Activated naive CD4-positive, alpha-beta T cell treated with anti-CD3 and anti-CD28 coated beads, Interleukin-2, amount 50 U/mL, for 24 hours (primary cell): Measurements from ENCODE around the gene MCEMP1.

Source experiments
- H3K27ac Mint-ChIP-seq: one replicate; pipeline ENCODE4 v1.8.0; 2021; ENCODE audit warnings: mild to moderate bottlenecking, mixed read lengths
- H3K27me3 Mint-ChIP-seq: one replicate; pipeline ENCODE4 v1.8.0; 2021; ENCODE audit warnings: mixed read lengths
- H3K36me3 Mint-ChIP-seq: one replicate; pipeline ENCODE4 v1.8.0; 2021; ENCODE audit warnings: mixed read lengths
- H3K4me1 Mint-ChIP-seq: one replicate; pipeline ENCODE4 v1.8.0; 2021; ENCODE audit warnings: mixed read lengths
- H3K4me3 Mint-ChIP-seq: one replicate; pipeline ENCODE4 v1.8.0; 2021; ENCODE audit warnings: mild to moderate bottlenecking, mixed read lengths
- H3K9me3 Mint-ChIP-seq: one replicate; pipeline ENCODE4 v1.8.0; 2021; ENCODE audit warnings: mixed read lengths

MCEMP1 gene

DNA sequence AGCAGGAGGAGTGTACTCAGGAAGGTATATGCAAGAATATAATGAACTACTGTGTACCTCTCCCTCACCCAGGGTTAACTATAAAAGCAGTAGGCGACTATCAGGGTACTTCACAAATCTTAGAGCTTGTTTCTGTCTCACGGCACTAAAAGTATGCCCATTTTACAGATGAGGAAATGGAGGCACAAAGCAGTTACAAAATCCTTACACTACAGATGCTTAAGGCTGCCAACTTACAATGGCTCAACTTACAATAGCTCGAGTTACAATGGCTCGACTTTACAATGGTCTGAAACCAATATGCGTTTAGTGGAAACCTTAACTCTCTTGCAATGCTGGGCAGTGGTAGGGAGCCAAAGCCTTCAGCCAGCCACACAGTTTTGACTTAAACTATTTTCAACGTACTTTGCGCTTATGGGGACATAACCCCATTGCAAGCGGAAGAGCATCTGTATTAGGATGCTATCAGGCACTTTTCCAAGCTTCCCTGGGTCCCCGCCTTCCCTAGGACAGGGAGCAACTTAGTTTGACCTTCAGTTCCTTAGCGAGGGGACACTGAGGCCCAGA lies 20.9 kb downstream of the MCEMP1 start:
- no peak overlapping the region for H3K4me3 Mint-ChIP-seq
- no peak overlapping the region for H3K27ac Mint-ChIP-seq
- H3K36me3 Mint-ChIP-seq = no peaks in the 10 kb centered on the region
- H3K4me1 Mint-ChIP-seq = peaks cover 21% of the 10 kb centered on the region
- H3K9me3 Mint-ChIP-seq = no peaks in the 10 kb centered on the region
- H3K27me3 Mint-ChIP-seq = no peaks in the 10 kb centered on the region

DNA sequence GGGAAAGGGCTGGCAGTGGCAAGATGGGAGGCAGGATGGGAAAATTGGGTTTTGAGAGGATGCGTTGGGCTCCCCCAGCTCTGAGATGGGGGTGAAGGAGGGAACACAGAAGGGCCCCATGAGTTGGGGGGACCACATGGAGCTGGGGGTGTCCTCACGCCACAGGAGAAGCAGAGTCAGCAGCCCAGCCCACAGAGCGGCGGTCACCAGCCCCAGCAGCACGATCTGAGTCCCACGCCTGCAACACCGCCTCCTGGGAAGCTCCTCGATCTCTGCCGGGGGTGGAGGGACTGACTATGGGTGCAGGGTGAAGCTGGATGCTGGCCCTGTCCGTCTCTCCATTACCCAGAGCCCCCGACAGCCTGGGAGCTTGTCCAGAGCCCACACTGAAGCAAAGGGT lies 21.7 kb downstream of the MCEMP1 start:
- Mint-ChIP-seq H3K27me3 (no peaks in the 10 kb centered on the region), H3K27ac (no peak overlapping the region), H3K9me3 (no peaks in the 10 kb centered on the region), H3K4me1 (peaks cover 25% of the 10 kb centered on the region), H3K36me3 (no peaks in the 10 kb centered on the region), H3K4me3 (no peak overlapping the region)

DNA sequence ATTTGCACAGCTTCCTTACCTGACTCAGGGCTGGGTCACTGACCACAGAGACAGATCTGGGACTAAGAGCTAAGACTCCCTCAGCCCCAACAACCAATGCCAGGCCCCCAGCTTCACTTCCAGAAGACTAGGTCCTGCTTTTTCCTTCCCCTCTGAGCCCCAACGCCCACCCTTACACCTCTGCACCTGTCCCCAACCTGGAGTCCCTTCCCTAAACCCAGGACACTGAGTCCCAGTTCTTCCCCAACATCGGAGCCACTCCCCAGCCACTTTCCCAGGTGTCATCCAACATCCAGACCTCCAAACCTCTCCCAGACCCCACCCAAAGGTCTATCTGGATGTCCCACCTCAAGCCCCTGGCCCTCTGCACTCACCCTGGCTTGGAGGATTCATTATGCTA lies 22.1 kb downstream of the MCEMP1 start:
- H3K27ac Mint-ChIP-seq = peak overlapping the region; percentile 31
- no peaks in the 10 kb centered on the region for H3K9me3 Mint-ChIP-seq
- H3K4me1 Mint-ChIP-seq = peaks cover 29% of the 10 kb centered on the region
- H3K36me3 Mint-ChIP-seq = no peaks in the 10 kb centered on the region
- H3K27me3 Mint-ChIP-seq = no peaks in the 10 kb centered on the region
- no peak overlapping the region for H3K4me3 Mint-ChIP-seq

DNA sequence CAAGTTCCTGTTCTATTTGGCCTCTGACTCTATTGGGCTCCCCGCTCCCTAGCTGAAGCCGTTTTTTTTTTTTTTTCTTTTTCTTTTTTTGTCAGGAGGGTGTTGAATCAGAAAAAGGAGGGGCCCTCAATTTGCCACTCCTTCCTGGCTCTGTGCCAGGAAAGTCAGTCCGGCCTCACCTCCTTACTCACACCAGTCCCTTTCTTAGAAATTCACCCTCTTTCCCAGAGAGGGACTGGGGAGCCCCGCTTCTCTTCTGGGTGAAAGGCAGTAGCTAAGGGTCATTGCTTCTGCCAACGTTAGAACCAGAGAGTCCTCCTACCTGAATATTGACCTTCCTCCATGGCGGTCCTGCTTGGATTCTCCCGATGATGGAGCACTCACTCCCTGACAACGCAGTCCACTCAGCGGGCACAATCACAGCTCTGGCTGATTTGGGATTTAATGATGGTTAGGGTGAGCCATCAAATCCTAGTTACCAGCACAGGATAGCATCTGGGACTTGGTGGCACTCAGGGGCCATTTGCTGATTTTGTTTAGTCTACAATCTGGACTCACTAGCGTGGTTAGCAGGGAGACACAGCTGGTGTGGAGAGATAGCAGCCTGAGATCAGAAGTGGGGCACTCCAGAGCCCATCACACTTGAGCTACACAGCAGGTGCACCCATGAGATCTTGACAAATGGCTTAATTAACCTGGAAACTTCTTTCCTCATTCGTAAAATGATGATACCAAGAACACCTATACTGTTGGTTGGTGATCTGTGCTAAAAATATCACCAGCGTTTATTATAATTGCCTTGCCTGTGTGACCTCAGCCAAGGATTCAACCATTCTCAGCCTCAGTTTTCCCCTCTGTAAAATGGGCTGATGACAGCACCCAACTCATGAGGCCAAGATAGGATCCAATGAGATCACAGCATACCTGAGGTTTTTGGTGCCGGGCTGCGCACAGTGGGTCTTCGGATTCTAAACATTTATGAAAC lies 22.8 kb downstream of the MCEMP1 start:
- Mint-ChIP-seq H3K4me1 (peaks cover 36% of the 10 kb centered on the region), H3K36me3 (no peaks in the 10 kb centered on the region), H3K4me3 (no peak overlapping the region), H3K27me3 (no peaks in the 10 kb centered on the region), H3K9me3 (no peaks in the 10 kb centered on the region), H3K27ac (peak overlapping the region; percentile 31)

DNA sequence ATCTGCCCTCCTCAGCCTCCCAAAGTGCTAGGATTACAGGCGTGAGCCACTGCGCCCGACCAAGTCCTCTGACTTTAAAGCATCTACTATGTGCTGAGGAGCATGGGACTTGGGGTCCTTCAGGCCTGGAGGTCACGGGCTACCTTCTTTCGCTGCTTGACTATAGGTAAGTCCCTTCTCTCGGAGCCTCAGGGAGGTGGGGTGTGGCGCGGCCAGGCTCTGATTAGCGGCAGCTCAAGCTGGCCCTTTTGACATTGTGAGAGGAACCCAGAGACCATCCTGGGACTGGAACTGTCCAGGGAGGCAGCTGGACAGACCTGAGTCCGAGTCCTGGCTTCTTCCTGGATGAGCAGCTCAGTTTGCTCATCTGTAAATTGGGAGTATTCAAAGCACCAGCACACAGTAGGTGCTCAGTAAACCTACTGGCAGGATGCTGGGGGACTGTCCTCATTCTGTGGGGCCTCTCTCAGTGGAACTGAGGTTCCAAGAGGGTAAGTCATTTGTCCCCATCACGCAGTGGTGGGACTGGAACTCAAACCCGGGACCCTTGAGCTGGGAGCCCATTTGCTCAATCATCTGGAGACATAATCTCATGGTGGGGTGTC lies 24.3 kb downstream of the MCEMP1 start:
- H3K27ac Mint-ChIP-seq = no peak overlapping the region
- H3K4me3 Mint-ChIP-seq = no peak overlapping the region
- H3K27me3 Mint-ChIP-seq = no peaks in the 10 kb centered on the region
- no peaks in the 10 kb centered on the region for H3K36me3 Mint-ChIP-seq
- peaks cover 51% of the 10 kb centered on the region for H3K4me1 Mint-ChIP-seq
- no peaks in the 10 kb centered on the region for H3K9me3 Mint-ChIP-seq

DNA sequence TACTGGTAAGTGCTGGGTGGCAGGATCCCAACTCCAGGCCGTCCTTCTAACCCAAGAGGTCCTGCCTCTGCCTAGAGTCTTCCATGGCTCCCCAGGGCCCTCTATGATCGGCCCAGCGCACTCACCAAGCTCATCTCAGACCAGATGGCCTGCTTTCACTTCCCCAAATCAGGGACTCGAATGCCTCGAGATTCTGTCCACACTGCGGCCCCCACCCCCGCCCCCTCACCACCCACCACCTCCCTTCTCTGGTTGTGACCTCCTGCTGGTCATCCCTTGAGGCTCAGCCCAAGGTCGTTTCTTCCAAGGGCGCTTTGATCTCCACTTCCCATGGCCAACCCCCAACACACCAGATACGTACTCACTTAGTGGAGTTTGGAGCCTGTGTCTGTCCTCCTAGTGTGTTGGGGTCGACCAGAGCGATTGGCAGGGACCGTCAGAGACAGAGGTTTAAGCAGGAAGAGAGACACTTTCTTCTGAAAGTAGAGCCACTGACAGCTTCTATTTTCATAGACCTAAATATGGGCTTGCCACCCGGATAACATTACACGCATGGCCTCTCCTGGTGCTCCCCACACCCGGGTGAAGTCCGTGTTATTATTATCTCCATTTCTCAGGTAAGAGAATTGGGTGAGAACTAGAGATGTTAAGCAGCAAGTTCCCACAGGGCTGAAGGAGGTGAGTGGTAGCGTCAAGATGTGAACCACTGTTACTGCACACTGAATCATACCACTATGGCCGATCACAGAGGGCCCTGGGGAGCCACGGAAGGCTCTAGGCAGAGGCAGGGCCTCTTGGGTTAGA lies 25.0 kb downstream of the MCEMP1 start, which contains the start of gene FCER2:
FCER2 (minus strand) TSS at position 478 of the 804 bp plus-strand sequence. CDS start 2,371 bp downstream, outside the sequence.
- Mint-ChIP-seq H3K27me3 (no peaks in the 10 kb centered on the region), H3K4me1 (peaks cover 58% of the 10 kb centered on the region), H3K36me3 (no peaks in the 10 kb centered on the region), H3K27ac (peak within 1 kb of the TSS; percentile 52), H3K9me3 (no peaks in the 10 kb centered on the region), H3K4me3 (no peak within 1 kb of the TSS)

DNA sequence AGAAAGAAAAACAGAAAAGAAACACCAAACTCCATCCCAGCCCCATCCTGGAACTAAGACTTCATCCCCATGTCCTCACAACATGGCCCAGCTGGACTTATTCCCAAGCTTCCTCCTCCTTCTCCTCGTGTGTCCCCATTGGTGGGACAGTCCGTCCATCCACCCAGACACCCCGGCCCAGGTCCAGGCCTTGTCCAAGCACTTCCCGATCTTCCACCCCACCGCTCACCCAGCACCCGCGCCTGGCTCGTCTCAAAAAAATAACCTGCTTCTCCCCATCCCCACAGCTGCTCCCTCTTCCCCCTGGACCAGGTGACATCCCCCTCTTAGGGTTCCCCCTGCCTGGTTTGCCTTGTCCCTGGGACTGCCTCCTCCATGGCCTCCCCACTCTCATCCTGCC lies 26.4 kb downstream of the MCEMP1 start:
- H3K27ac Mint-ChIP-seq = no peak overlapping the region
- H3K9me3 Mint-ChIP-seq = no peaks in the 10 kb centered on the region
- H3K36me3 Mint-ChIP-seq = no peaks in the 10 kb centered on the region
- no peaks in the 10 kb centered on the region for H3K27me3 Mint-ChIP-seq
- no peak overlapping the region for H3K4me3 Mint-ChIP-seq
- H3K4me1 Mint-ChIP-seq = peaks cover 63% of the 10 kb centered on the region

DNA sequence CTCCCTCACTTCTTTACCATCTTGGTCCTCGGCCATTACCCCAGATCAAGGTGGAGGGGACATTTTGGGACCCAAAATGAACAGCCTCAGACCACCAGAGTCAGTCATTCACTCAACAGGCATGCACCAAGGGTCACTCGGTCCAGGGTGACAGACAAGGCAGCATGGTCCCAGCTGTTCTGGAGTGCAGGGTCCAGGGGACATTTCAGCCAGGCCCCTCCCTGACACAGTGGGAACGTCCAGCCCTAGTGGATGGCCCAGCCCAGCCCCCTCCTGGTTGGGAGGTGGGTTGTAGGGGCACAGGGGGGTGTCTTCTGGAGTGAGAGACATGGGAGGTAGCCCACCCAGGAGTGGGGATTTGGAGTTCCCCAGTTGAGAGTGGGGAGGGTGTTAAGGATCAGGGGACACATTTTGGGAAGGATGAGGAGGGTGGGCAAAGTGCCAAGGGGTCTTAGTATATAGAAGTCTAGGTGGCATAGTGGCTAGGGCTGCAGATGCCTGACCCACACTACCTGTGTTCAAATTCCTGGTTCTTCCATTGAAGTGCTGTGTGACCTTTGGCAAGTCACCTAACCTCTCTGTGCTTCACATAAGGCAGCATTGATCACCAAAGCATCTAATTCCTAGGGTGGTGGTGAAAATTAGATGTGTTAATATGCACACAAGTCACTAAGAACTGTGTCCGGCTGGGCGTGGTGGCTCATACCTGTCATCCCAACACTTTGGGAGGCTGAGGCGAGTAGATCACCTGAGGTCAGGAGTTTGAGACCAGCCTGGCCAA lies 27.6 kb downstream of the MCEMP1 start:
- Mint-ChIP-seq H3K9me3 (no peaks in the 10 kb centered on the region), H3K4me1 (peaks cover 64% of the 10 kb centered on the region), H3K27ac (peak overlapping the region; percentile 59), H3K27me3 (no peaks in the 10 kb centered on the region), H3K36me3 (no peaks in the 10 kb centered on the region), H3K4me3 (no peak overlapping the region)

DNA sequence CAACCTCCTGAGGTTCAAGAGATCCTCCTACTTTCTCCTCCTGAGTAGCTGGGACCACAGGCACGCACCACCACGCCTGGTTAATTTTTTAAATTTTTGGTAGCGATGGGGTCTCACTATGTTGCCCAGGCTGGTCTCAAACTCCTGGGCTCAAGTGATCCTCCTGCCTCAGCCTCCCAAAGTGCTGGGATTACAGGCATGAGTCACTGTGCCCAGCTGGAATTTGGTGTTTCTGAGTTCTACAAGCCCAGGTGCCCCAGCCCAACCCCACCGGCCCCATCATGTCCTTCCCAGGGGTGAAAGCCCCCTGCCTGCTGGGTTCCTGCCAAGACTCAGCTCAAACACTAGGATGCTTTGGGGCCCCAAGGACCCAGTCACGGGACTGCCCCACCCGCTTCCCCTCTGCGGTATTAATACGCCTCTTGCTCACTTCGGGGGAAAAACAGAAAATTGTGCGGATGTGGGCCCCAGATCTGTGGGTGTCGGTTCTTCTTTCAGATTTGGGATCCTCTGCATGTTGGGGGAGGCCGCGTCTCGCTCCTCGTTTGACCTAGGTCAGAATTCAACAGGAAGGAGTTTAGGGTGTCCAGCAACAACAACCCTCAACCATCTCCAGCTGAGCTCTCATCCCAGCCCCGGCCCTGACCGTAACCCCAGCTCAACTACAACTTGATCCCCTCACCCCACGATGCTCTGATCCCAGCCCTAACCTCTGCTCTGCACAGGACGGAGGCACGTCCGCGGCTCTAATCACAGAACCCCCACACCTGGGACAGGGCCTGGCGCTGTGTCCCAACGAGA lies 28.7 kb downstream of the MCEMP1 start:
- no peaks in the 10 kb centered on the region for H3K9me3 Mint-ChIP-seq

DNA sequence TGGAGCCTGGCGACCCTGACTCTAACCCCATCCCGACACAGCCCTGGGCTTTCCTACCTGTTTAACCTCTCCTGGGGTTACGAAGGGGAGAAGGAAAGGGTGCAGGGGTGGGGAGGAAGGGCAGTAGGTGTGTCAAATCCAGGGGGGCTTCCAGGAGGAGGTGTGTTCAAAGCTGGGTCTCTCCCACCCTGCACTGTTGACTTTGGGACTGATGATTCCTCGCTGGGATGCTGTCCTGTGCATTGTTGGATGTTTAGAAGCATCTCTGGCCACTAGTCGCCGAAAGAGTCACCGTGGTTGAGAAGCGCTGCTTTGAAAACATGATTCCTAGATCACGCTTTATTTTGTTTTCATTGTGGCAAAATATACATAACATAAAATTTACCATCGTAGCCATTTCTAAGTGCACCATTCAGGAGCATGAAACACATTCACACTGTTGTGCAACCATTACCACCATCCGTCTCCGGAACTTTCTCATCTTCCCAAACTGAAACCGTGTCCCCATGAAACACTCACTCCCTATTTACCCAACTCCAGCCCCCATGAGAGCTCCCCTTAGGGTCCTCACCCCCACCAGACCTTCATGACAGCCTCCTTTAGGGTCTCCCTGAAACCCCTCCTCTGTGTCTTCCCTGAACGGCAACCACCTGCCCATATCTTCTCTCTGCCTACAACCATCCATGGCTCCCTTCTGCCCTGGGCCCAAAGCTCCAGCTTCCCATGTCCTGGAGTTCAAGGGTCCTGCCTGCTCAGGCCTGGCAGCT lies 29.5 kb downstream of the MCEMP1 start:
- H3K27ac Mint-ChIP-seq = peak overlapping the region; percentile 86
- H3K27me3 Mint-ChIP-seq = no peaks in the 10 kb centered on the region

More for the DNA sequence above, 28.7 kb downstream of the MCEMP1 start:
- H3K4me1 Mint-ChIP-seq = peaks cover 64% of the 10 kb centered on the region
- H3K4me3 Mint-ChIP-seq = peak overlapping the region; percentile 81
- no peaks in the 10 kb centered on the region for H3K27me3 Mint-ChIP-seq
- H3K36me3 Mint-ChIP-seq = no peaks in the 10 kb centered on the region
- H3K27ac Mint-ChIP-seq = peak overlapping the region; percentile 86

DNA sequence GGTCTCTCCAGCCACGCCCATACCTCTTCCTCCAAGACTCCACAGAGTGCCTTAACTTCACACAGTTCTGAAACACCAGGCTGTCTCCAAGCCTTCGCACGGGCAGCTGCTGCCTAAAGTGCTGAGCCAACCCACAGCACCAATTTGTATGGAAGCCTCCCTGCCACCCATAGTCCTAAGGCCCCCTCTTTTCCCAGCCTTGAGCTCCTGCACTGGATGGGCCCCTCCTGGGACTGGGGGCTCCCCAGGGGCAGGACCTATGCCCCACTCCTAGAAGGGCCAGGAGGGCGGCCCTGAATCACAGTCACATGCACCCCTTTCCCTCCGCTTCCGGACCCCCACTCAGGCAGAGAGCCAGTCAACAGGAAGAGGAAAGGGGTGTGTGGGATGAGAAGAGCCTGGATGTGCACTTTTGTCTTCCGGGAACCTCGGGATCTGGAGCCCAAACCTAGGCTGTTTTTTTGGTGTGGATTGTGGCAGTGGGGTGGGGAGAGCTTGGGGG lies 30.1 kb downstream of the MCEMP1 start:
- Mint-ChIP-seq H3K9me3 (no peaks in the 10 kb centered on the region), H3K36me3 (no peaks in the 10 kb centered on the region), H3K4me1 (peaks cover 65% of the 10 kb centered on the region), H3K4me3 (peak overlapping the region; percentile 81), H3K27me3 (no peaks in the 10 kb centered on the region), H3K27ac (peak overlapping the region; percentile 61)

More for the DNA sequence above, 29.5 kb downstream of the MCEMP1 start:
- peaks cover 67% of the 10 kb centered on the region for H3K4me1 Mint-ChIP-seq
- peak overlapping the region; percentile 81 for H3K4me3 Mint-ChIP-seq
- H3K36me3 Mint-ChIP-seq = no peaks in the 10 kb centered on the region
- no peaks in the 10 kb centered on the region for H3K9me3 Mint-ChIP-seq

DNA sequence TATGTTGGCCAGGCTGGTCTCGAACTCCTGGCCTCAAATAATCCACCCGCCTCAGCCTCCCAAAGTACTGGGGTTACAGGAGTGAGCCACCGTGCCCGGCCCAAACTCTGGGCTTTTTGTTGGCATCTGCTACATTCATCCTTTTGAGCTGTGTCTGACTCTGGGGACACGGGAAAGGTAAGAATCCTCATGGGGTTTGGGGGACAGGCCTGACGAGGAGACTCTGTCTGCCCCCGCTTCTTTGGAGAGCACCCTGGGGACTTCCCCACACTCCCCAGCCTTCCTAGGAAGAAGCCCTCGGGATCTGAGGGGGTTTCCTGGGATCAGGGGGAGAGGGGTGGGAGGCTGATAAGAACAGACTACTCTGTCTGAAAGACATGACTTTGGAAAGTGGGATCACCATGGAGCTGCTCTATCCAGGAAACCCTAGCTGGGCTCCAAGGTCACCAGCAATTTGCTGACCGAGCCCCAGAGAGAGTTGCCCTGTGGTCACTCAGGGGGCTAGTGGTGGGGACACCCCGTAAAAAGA lies 33.1 kb downstream of the MCEMP1 start:
- no peaks in the 10 kb centered on the region for H3K9me3 Mint-ChIP-seq
- H3K27ac Mint-ChIP-seq = no peak overlapping the region
- H3K4me3 Mint-ChIP-seq = no peak overlapping the region
- no peaks in the 10 kb centered on the region for H3K27me3 Mint-ChIP-seq
- H3K36me3 Mint-ChIP-seq = no peaks in the 10 kb centered on the region
- peaks cover 49% of the 10 kb centered on the region for H3K4me1 Mint-ChIP-seq

DNA sequence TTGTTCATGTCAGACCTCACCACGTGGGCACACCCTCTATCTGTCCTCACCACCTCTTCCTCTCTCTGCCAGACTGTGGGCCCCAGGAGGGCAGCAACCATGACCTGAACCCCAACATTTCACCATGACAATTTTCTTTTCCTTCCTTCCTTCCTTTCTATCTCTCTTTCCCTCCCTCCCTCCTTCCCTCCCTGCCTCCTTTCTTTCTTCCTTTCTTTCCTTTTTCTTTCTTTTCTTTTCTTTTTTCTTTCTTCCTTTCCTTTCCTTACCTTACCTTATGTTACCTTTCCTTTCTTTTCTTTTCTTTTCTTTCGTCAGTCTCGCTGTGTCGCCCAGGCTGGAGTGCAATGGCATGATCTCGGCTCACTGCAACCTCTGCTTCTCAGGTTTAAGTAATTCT lies 33.7 kb downstream of the MCEMP1 start:
- H3K27me3 Mint-ChIP-seq = no peaks in the 10 kb centered on the region
- no peaks in the 10 kb centered on the region for H3K36me3 Mint-ChIP-seq
- no peak overlapping the region for H3K4me3 Mint-ChIP-seq
- peak overlapping the region; percentile 30 for H3K27ac Mint-ChIP-seq
- H3K4me1 Mint-ChIP-seq = peaks cover 43% of the 10 kb centered on the region
- no peaks in the 10 kb centered on the region for H3K9me3 Mint-ChIP-seq
